A172 (cell line): ENCODE measurements around the gene PPP1R15B. TPM values are rescaled to one million over a fixed set of nuclear protein-coding genes. Genes with fewer than 3 reads are reported as not detected.

Experiments
- DNase-seq: peaks from one replicate; pipeline ENCODE4 v3.0.0-alpha.2; 2015; ENCODE audit warnings: low spot score
- total RNA-seq: library from RNA; depleted of rRNA; stranded (reverse); fragments of >200 nt; shearing (Covaris generic); gene quantifications from 2 replicates; pipeline ENCODE4 v1.2.3, GENCODE V29; 2014; rRNA removed

PPP1R15B gene
- total RNA-seq, 1 experiment from 2014 or later = 34.5 TPM

DNA sequence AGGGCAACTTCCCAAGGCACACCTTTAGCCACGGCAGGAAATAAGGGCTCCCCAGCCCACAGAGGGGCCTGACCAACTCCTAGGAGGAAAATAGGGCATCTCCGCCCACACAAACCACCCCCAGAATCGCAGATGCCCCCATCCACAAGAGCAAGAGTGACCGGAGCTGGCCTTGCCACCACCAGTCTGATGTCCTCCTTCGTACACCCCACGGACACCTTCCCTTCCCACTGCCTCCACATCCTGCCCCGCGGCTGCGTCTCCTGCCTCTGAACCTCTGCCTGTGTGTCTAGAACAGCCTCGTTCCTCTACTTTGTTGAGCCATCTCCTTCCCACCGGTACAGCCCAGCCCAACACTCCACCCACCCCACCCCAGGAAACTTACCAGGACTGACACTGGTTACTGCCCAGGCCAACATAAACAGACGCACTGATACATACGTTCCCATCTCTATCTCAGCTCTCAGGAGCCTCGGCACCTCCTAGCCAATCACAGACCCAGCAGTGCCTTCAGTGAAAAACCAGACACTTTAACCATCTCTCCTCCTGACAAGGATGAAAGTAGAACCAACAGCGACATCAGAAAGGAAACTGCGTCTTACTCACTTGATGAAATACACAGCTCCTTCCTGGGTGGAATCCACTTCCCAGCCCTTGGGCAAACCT is 44.3 kb downstream of the PPP1R15B start:
- DNase-seq = no peak

- DNase-seq = no peak
Observed at GRCh38 chr1:204366759-204367158, 44.9 kb downstream of the PPP1R15B start.

DNA sequence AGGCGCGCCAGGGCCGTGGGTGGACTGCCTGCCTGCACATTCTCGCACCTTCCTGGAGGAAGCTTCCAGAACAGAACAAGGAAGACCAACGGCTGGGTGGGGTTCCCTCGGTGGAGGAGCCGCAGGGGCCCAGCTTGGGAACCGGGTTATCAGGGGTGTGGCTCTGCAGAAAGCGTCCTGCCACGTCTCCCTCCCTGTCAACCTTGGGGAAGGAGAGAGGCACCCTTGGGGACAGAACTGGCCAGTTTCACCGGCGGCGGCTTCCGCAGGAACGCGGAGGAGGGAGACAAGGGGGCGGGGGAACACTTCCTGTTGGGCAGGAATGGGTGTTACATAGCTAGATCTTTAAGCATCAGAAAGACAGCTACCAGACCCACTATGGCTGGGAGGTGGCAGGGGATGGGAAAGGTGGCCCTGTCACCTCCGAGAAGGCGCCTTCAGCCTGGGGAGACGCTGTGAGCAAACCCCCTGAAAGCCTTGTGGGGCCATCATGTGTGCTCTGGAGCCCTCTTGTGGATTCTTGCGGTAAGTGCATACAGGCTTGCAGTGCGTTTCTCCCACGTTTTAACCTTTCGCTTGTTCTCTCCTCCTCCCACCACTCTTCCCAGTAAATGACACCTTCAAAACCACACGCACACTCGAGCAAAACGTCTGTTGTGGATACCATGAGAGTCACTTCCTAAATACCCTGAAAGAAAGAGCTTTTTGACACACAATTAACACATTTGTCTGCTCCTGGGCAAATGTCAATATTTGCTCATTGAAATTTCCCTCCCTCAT is 48.1 kb downstream of the PPP1R15B start:
- peak; percentile 73 for DNase-seq

DNA sequence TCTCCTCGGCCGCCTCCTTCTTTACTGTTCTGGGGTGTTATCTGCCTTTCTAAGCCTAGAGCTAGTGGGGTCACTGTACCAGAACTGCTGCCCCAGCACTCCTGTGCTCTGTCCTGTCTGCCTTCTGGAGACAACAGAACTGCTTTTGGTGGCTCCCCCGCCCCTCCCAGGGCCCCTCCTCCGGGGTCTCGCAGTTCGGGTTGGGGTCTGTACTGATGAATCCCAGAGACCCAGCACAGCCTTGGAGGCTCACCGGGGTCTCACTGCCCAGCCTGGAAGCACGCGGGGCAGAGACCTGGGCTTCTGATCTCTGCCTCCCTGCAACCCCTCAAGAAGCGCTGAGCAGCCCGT is 48.7 kb downstream of the PPP1R15B start:
- no peak for DNase-seq

DNA sequence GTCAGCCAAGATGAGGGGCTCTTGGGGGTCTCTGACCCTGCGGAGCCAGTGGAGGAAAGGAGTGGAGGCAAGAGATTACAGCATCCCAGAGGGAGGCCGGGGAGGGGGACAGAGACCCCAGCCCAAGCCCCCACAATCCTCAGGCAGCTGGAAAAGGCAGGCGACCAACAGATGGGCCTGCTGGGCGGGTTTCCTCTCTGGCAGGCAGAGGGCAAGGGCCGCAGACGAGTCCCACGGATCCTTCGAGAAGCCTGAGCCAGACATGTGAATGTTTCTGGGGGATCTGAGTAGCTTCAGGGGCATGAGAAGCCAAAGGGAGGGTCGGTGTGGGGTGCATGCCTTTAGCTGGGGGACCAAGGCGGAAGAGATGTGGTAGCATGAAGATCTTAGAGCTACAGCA is 49.8 kb downstream of the PPP1R15B start:
- DNase-seq = no peak

DNA sequence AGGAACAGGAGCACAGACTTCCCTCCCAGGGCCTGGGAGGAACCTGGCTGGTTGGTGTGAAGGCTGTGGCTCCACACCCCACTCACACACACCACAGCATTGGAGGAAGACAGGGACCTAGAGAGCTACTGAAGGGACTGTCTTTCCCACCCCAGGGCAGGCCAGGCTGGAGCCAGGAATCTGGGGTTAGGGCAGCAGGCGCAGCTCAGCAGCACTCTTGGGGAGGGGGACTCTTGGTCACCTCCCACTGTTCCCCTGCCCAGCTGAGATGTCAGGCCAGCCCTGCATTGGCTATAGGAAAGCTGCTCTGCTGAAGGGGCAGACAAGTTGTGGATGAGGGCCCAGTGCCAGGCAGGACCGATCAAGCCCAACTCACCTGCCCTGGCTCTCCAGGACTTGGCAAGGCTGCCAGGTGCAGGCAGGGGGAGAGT is 50.3 kb downstream of the PPP1R15B start:
- DNase-seq = no peak

DNA sequence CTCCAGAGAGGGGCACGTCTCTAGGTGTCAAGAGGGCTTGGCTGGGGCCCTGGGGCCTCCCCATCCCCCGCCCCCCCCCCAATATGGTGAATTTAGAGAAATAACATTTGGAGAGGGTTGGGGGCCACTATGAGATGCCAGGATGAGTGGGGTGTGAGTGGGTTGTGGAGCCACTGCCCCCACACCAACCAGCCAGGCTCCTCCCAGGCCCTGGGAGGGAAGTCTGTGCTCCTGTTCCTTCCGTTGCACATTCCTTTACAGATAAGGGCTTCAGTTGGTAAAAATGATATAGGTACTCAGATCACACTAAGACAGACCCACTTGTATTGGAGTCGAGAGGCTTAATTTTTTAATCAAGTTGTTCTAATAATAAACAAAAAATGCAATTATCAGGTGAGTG is 51.3 kb downstream of the PPP1R15B start:
- no peak for DNase-seq

GRCh38 chr1:204359474-204360255 is 52.0 kb downstream of the PPP1R15B start, which contains the start of gene PLEKHA6:
TSS of gene PLEKHA6 (minus strand) at chr1:204359929. CDS start at chr1:204273727, 86,202 bp downstream.
- DNase-seq = peak; percentile 59

- no peak for DNase-seq
Observed at GRCh38 chr1:204359131-204359473, 52.5 kb downstream of the PPP1R15B start.

DNA sequence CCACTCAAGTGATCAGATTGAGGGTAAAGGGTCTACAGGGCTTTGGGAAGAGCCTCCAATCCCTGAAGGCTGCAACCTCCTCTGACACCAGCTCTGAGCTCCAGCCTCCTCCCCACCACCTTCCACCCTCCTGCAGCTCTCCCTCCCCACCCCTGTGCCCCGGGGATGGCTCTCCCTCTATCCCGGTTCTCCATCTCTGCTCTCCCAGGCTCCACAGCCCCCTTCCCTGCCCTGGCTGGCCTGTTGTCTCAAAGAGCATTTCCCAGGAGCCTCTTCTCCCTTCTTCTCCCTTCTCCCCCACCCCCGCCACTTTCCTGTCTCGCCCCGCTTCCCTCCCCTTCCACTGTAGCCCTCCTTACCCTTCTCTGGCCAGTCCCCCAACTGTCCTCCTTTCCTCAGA is 53.0 kb downstream of the PPP1R15B start:
- no peak for DNase-seq

DNA sequence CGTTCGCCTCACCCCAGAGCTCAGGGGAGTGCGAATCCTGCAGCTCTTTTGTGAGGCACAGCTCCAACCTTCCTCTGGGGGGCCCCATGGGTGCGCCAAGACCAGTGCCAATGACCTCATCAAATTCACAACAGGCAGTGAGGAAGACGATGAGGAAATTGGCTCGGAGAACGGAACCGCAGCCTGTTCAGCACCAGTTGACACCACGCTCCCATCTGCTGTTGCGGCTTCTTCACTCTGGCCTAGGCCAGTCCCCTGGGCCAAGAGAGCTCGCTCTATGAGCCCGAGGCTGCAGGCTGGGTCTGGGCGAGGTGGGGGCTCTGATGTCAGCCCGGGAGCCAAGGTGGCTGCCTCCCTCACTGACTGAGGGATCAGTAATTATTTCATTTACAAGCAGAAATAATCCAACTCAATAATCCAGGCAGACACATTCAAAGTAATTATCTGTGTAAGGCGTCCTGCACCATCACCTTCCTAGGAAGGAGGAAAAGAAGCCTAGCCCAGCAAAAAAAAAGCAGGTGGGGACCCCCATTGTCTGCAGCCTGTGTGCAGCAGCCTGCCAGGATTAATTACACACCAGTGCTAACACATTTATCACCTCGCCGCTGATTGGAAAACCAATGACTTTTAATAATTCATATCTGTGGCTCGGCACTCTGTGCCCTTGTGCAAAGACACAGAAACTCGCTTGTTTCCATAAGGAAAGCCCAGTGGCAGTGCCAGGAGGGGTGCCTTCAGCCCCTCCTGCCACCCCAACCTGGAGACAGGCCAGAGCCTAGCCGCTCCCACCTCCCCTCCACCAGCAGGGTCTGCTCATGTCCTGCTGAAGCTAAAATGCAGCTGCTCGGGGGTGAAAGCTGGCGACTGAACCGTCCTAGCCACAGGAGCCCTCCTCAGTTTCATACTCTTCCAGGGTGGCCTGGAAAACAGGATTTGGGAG is 53.8 kb downstream of the PPP1R15B start:
- no peak for DNase-seq

GRCh38 chr1:204356997-204357396 is 54.6 kb downstream of the PPP1R15B start:
- no peak for DNase-seq

DNA sequence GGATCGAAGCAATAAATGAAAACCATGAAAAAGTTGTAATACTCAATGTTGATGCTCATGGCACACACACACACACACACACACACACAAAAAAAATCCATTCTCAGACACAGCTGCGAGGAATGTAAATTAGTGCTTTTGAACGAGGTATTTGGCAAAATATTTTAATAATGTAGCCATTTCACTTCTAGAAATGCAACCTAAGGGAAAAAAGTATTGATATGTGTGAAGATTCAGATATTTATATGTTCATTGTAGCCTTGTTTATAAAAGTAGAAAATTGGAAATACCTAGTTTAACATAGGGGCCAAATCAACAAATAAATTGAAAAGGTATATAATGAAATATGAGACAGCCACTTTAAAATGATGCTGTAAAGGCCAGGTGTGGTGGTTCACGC is 55.7 kb downstream of the PPP1R15B start:
- no peak for DNase-seq

DNA sequence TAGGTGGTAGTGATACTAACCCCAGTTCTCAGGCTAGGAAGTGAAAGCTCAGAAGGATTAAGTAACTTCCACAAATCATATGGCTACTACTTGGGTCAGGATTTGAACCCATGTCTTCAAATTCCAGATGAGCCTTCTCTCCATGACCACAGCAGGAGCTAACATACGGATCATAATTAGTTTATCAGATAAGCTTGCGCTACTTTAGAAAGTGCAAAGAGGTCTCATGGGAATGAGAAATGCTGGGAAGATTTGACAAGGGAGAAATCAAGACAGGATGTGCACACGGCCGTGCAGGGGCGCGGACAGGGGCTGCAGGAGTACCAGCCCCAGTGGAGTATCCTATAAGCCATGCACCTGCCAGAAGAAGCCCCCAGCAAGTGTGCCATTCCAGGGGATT is 57.0 kb downstream of the PPP1R15B start:
- DNase-seq = no peak

Other genes with a start within 250 kb of the PPP1R15B start
- 0.62 TPM in 1 of 2 replicates, not detected in the other for gene REN, start 245.5 kb downstream of the PPP1R15B start, total RNA-seq
- gene KISS1, start 215.3 kb downstream of the PPP1R15B start, total RNA-seq = 1.4 and 6.2 TPM in 2 replicates
- 0.19 TPM in 1 of 2 replicates, not detected in the other for gene GOLT1A, start 197.8 kb downstream of the PPP1R15B start, total RNA-seq
- gene PLEKHA6, start 51.9 kb downstream of the PPP1R15B start, total RNA-seq = 0.02 and 0.17 TPM in 2 replicates
- gene PIK3C2B, start 83.0 kb upstream of the PPP1R15B start, total RNA-seq = 2.0 and 2.5 TPM in 2 replicates
- 16.9 and 50.8 TPM in 2 replicates for gene MDM4, start 104.6 kb upstream of the PPP1R15B start, total RNA-seq